ENCODE measurements around the gene GCN1.
"Not testable (repeated sequence)": the region's sequence is repeated elsewhere in the genome, so short reads cannot be mapped to it uniquely, and the experiment has no call there.

GCN1 gene

GRCh38 chr12:120228291-120229070, 34.0 kb upstream of the GCN1 start:
- DNase-seq: peak; percentile 51 to 93

DNA sequence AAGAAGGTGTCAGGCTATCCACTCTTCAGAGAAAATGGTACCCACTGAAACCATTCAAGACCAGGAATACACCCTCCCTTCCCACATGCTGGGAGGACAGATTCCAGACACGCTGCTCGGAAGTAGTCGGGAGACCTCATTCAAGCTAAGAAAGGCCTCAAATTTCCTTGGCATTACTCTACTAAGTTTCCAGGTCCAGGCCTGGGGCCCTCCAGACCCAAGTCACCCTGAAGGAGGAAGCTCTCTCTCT, 33.5 kb upstream of the GCN1 start:
- DNase-seq: no peak

GRCh38 chr12:120227233-120228040, 32.9 kb upstream of the GCN1 start:
- DNase-seq: no peak

- no peak for DNase-seq
Observed at GRCh38 chr12:120225852-120226640, 31.5 kb upstream of the GCN1 start.

DNA sequence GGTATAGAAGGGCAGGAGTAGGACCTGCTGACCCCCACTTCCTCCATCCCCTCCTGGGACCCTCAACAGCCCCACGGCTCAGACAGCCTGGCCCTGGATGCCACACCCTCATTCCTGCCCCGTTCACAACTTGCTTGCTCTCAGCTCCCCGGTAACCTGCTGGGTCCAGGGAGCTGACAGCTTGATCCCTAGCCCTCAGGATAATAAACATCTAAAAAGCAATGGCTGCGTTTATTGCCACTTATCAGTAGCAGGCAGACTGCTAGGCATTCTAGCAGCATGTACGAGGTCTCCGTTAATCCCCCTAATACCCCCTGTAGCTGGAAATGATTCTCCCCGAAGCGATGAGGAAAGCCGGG, 30.7 kb upstream of the GCN1 start:
- DNase-seq: no peak

GRCh38 chr12:120224304-120225199, 30.0 kb upstream of the GCN1 start:
- DNase-seq: peak in 1 of 2 experiments; percentile 24

DNA sequence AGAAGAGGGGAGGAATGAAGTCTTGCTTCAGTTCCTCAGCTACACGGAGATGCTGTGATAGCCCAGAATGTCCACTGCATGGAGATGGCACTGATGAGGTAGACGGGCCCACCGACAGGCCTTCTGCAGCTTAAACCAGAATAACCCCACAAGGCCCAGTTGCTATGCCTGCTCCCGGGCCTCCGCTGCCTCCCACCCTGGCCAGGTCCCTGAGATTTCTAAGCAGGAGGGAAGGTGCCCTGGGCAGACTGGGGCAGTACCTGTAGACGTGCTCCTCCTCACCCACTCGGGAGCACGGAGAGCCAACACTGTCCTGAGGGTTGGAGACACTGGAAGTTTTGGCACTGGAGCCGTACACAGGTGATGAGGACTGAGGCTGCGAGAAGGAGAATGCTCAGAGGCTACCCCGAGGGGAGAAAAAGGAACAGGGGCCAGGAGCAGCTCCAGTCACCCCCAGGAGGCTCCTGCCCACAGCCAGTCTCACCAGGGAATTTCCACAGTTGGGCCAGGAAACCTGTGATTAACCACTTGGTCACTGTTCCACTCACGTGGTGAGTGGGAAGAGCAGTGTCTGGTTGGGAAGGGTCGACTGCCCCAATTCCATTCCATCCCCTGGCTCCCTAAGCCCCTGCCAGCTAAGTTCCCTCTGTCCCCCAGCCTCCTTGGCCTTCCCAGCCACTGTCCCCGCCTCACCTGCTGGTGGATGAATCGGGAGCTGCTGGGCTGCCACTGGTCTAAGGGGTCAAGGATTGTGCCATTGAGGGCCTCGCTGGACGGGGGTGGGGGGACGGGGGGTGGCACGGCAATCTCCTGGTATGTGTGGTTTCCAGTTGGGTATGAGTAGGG, 29.2 kb upstream of the GCN1 start:
- DNase-seq: no peak

DNA sequence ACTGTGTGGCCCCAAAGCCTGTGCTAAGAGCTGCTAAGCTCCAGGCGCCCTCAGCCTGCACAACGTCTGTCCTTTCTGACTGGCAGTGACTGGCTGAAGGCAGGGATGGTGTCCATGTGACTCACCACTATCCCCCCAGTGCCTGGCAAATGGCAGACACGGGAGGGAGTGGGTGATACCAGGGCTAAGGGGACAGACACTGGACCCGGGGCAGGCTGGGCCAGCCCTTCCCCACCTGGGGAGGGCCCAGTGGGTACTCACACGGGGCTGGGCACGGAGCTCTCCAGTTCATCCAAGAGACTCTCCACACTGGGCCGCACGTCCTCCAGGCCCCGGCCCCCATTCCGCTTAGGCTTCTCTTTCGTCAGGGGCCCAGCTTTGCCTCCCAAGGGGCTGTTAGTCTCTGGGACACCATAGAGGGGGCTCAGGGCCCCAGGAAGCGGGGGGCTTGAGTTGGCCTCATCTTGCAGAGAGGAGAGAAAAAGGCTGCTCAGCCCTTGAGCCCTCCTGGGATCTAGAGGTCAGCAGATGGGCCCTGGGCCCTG, 27.8 kb upstream of the GCN1 start:
- no peak for DNase-seq

- no peak for DNase-seq
Observed at GRCh38 chr12:120221576-120221900, 27.0 kb upstream of the GCN1 start.

DNA sequence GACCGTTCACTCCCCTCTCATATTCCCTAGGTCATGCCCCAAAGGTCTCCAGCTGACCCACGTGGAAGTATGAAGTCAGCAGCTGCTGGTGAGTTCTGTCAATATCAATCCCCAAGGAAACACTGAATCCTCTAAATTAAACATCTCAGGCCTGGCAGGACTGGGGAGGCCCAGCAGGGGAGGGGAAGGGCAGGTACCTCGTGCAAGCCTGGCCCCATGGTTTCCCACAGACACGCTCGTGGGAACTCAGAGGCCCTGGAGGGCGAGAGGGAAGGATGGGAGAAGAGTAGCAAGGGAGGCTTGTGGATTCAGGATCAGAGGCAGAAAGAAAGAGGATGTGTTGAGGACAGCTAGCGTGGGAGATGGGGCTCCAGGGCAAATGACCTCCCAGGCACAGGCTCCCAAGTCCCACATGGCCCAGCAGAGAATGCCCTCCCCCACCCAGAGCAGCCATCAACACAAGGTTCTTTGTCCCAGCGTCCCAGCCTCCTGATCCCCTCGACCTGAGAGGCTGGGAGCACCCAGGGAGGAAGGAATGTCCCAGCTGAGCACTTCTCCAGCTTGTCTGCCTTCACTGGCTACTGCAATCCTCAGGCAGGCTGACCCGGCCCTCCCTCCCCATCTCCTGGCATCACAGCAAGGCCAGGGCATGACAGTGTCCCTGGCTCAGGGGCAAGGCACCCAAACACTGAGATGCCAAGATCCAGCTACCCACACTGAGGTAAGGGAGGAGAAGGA, 26.5 kb upstream of the GCN1 start:
- DNase-seq: no peak

GRCh38 chr12:120218680-120219606, 24.4 kb upstream of the GCN1 start:
- no peak for DNase-seq

DNA sequence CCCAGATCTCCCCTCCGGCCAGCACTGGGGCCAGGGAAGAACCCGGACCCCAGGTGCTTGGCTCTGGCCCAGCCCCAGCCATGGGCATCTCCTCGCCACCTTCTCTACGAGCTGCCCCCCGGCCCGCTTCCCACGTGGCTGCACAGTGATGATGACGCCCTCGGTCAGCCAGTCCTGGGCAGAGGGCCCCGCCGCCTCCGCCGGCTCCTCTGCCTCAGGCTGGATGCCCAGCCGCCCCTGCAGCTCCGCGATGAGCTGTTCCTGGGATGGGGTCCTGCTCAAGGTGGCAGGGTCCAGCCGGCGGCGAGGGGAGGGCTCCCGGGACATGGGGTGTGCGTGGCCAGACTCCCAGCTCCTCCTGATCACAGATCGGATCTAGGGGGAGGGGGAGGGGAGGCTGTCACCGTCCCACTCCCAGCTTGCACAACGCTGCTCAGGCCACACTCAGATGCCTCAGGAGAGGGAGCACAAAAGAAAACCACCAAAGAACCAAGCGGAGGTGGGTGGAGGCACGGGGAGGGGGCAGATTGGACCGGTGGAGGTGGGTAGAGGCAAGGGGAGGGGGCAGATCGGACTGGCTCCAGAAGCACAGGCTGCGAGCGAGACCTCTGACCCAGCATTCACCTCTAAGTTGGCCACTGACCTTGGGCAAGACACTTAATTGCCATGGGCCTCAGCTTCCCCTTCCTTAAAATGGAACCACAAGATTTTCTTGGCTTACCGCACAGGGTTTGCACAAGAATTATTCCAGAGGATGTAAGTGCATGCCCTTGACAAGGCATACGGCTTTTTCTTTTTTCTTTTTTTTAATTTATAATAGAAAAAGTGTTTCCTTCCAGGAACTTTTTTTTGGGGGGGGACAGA, 22.5 kb upstream of the GCN1 start:
- no peak for DNase-seq

DNA sequence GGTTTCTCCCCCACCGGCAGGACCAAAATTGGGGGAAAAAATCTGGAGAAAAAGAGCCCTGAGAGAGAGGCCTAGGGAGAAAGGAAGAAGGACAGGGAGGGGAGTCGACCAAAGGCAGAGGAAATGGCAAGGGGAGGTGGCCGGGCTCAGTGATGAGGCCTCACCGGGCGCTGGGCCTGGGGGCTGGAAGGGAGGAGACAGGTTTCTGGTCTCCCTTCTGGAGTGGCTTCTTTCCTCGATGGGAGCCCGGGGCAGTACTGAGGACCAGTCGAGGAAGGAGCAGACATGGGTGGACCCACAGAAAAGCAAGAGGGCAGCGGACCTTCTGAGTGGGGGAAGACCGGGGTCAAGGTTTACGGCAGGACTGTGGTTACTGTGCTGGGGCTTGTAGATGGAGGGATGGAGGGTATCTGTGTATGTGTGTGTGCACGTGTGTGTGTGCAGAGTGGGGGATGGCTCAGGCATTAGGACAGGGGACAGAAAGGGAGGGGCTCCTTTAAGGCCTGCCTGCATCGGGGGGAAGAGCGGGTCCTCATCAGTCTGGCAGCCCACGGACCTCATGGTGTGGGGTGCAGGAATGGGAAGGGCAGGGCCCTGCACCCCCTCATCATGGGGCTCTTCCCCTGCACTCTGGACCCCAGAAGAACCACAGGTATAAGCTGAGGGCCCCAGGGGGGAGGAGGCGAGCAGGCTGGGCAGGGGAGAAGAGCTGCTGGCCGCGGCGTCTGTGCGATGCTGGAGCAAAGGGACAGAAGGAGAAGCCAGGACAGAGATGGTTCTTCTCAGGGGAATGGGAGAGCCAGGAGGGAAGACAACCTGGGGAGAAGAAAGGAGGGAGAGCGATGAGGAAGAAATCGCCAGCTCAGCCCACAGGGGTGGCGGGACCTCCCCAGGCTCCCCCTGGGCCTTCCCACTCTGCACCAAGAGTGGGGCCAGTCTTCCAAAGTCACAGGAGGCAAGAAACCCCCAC, 21.5 kb upstream of the GCN1 start:
- DNase-seq: no peak

GRCh38 chr12:120215357-120215735, 20.8 kb upstream of the GCN1 start:
- no peak for DNase-seq

DNA sequence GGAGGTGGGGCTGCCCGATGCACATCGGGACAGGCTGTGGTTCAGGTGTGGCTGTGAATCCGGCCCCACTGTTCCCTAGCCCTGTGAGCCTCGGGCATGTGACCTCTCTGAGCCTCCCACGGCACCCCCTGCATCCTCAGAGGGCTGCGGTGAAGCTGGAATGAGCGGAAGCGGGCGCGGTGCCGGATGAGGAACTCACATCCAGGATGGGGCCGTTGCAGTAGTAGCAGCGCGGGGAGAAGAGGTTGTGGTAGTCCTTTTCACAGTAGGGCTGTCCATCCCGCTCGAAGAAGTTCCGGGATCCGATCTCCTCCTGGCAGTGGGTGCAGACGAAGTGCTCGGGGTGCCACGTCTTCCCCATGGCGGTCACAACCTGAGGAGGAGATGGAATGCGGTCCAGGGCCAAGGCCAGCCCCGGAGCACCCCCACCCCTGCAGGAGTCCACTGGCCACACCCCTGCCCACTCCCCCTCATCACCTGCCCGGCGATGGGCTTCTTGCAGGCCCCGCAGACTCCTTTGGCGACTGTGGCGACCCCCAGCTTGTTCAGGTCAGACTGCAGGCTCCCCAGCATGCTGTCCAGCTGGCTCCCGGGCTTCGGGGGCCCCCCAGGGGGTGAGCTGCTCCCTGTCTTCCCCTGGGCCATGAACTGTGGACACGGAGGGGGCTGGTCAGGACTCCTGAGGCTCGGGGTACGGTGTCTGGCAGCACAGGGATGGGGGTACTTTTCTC, 20.3 kb upstream of the GCN1 start:
- no peak for DNase-seq

- DNase-seq: no peak
Observed at GRCh38 chr12:120213758-120214157, 19.2 kb upstream of the GCN1 start.

GRCh38 chr12:120213182-120213581, 18.7 kb upstream of the GCN1 start:
- not testable (repeated sequence) for DNase-seq
